GM19467 (cell line): ENCODE data around the gene ZNF423.

Experiments
- ATAC-seq: cut with Tn5 transposase; IDR thresholded peaks from one replicate; pipeline ENCODE4 v1.9.1; 2021; ENCODE audit warnings: mild to moderate bottlenecking, moderate library complexity; ENCODE audit not compliant: unreplicated experiment

Gene ZNF423

DNA sequence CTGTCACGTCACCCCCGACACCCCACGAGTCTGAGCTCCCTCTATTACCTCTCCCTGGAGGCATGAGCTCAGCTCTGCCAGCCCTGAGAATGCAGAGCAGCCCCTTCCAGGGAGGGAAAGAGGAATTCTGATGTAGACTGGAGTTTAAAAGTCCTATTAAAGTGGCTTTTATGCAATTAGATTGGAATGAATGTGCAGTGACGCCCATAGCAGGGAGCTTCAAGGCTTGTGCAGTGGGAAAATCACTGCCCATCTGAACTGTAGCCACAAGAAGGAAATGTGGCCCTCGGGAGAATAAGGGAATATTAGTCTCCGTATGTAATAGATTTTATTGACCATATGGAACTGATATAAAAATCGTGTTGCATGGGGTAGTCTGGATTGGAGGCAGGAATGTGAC lies 66.9 kb downstream of the ZNF423 start:
- no peak for ATAC-seq

DNA sequence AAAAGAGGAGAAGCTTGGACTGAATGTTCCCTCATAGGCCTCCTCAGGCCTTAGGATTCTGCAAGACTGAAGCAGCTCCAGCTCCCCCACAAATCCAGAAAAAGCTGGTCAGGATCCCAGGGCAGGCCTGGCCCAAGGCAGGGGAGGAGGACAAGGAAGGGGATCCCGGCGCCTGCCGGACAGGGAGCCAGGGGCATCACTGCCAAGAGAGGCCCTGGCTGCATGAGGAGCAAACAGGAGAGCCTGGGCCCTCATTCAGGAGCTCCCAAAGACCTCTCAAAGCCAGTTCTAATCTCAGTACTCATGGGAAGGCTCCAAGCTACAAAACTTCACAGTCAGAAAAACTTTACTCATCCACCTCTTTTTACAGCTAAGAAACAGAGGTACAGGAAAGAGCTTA lies 67.3 kb downstream of the ZNF423 start:
- no peak for ATAC-seq

GRCh38 chr16:49786926-49787557 lies 68.9 kb downstream of the ZNF423 start:
- ATAC-seq, result no peak

DNA sequence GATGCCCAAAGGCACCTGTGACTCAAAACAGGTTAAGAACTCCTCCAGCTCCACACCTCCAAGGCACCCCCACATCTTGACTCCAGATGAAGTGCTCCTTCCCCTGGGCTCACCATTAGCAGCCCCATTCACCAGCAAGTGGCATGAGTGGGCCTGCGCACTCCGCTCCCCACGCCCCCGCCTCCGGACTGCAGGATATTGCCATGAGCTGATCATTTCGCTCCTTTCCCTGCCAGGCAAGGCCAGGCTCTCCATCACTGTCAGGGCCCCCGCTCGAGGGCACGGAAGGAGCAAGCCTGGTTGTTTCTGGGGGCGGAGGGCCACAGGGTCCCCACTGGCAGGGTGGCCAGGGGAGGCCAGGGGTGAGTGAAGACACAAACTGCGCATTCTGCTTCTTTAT lies 69.9 kb downstream of the ZNF423 start:
- ATAC-seq, result no peak

DNA sequence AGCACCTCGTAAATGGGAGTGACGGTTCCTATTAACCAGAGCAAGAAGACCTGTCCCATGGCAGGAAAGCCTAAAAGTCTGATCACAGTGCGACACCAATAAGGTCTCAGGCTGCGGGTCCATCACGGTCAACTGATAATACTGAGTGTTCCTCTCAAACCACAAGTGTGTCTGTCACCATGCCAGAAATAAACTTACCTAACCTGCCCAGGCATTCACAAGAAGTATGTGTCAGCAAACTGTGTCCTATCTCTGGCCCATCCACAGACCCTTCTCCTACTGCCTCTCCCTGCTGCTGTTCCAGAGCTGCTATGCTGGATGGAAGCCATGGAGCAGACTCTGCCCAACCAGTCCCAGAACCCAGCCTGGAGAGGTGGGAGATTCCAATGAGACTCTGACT lies 73.5 kb downstream of the ZNF423 start:
- no peak for ATAC-seq

GRCh38 chr16:49781401-49781800 lies 74.5 kb downstream of the ZNF423 start:
- no peak for ATAC-seq

DNA sequence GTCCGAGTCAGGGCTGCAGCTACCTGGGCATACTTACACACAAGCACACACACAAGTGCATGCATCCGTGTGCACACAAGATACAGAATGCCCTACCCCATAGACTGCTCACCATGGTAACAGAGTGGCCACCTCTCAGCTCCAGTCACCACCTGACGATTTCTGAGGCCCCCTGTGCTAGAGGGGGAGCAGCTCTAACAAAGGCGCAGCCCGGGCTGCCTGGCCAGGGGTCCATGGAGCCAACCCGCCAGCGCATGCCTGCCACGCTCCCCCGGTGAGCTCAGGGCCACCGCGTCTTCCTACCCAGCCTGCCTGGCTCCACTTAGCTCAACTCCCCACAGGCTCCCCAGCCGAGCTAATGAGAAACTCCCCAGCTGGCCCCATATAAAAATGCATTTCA lies 75.5 kb downstream of the ZNF423 start:
- ATAC-seq, result no peak

DNA sequence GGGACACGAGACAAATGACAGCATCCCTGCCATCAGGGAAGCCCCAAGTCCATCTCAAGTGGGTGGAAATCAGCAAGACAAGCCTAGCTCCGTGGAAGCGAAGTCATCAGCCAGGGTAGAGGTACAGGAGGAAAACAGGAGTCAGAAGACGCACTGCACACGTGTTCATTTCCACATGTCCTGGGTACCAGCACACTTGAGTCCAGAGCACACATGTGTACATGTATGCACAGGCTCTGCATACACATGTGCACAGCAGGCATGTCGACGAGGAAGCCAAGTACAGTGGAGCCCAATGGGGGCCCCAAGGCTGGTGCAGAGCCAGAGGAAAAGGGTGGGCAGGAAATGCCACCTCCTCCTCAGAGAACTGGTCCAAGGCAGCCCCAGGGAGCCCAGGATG lies 75.9 kb downstream of the ZNF423 start:
- no peak for ATAC-seq

- no peak for ATAC-seq
These were observed 77.5 kb downstream of the ZNF423 start for GRCh38 chr16:49778202-49778930.

DNA sequence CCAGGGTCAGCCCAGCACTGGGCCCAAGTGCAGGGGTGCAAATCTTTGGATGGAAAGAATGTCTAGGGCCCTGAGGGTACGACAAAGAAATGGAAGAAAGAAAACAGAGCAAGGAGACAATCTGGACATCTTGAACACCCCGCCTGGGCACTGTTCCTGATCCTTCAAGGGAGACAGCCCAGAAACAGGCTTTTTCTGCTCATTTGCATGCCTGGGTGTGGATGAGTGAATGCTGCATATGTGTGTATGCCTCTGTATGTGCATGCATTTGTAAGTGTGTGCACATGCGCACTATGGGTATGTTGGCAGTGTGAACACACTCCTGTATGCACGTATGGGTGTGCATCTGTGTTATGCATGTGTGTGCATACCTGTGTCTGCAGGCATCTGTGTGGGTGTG lies 79.2 kb downstream of the ZNF423 start:
- no peak for ATAC-seq

GRCh38 chr16:49776085-49776595 lies 79.8 kb downstream of the ZNF423 start:
- ATAC-seq, result no peak

DNA sequence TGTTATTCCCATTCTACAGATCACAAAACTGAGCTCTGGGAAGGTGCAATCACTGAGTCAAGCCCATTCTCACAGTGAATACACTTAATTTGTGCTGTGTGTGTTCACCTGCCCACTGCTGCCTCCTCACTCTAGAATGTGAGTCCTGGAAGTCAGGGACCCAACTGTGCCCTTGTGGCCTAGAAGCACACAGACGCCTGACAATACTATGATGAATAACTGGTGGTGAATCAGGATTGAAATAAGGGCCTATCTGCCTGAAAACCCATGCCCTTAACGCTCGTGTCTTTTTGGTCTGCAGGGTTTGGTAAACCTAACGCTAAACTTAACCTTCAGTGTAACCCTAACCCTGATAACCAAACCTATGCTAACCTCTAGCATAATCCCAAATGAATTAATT lies 80.3 kb downstream of the ZNF423 start:
- ATAC-seq, result no peak

GRCh38 chr16:49775018-49775417 lies 80.9 kb downstream of the ZNF423 start:
- no peak for ATAC-seq

DNA sequence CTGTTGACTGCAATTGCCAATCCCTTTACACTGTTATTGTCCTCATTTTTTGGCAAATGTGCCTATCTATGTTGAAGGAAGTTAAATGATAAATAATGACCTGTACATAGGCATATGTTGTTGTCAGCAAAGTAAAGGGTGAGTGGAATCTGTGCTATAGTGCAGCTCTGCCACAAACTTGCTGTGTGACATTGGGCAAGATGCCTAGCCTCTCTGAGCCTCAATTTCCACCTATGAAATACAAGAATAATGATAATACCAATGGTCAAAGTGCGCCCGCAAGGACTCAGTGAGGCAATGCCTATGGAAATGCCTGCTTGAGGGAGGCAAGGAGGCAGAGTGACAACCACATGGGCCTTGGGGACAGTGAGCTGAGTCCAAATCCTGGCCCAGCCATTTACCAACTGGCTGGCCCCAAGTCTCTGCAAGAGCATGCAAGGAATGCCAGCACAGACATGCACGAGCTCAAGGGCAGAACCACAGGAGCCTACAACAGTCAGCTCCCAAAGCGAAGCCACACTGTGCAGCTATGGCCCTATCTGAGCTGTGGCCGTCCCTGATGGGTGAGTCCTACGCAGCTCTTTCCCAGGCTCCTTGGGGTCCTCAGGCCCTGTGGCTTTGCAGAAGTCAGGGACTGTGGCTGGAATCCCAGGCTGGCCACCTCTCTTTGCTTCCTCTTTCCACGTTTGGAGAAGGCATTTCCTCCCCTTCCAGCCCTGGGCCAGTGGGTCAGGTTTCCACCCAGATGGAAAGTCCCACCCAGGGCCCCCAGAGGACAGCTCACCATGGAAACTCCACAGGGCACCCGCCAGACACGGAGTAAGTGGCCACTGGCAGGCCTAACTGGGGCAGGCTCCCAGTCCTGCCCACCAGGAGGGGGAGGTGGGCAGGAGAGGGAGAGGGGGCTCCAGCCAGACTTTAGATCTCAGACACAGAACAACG lies 82.1 kb downstream of the ZNF423 start:
- ATAC-seq, result no peak

DNA sequence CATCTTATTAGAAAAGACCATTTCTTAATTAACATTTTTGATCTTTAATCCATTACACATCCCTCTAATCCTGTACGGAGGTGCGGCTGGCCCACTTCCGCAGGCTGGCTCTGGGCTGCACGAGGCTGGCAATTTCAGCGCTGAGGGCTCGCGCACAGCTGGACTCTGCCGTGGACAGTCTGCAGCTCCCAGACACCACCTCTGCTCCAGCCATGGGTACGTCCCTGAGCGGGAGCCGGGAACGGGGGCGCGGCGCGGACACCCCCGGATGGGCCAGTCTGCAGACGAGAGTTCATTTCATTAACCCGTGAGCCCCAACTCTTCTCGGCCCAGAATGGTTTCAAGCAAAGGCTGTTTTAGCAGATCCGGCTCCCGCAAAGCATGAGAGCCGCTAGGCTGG lies 87.9 kb downstream of the ZNF423 start:
- no peak for ATAC-seq

DNA sequence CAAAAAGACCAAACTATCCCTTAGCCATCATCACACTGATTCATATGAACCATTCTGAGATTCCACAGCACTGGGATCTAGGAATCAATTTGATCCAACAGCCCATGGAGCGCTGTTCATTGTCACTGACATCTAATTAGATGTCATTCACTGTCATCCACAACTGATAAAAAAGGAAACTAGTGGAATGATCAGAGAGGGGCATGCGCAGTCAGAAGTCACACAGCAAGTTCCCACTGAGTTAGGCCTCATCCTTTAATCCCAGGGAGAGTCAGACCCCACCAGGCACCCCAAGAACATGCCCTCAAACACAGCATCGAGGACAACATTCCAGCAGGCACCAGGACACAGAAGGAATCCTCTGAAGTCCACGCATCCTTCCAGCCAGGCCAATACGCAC lies 88.5 kb downstream of the ZNF423 start:
- ATAC-seq, result no peak

DNA sequence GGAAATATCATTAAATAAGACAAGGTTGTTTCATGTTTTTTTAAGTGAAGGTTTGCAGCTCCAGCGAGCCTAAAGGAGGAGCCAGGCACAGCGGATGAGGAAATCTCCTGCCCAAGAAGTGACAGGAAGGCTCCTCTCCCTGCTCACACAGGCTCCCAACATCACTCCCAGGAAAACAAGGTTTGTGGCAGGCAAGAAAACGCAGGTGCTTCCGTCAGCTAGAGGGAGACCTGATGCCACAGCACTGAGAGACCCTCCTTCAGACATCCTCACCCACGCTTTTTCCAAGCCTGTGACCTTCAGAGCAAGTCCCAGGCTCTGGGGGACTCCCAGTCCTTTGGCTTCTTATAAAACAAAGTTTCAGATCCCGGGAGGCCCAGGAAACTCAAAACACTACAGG lies 89.7 kb downstream of the ZNF423 start:
- ATAC-seq, result no peak

DNA sequence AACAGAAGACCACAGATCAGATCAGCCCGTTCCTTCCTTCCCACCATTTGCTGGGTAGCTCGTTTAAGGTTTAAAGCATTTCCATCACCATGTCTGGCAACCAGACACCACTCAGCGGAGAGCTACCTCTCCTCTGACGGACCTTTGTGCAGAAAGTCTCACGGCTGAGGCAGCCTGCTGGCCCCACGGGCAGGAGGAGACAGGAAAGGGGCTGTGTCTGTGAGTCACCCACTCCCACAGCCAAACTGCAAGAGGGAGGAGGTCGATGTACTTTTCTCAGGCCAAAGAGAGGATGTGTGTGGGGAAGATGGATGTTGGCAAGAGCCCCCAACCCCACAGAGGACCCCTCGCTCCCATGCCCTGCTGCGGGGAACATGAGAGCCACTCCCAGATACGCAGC lies 92.1 kb downstream of the ZNF423 start:
- ATAC-seq, result no peak

GRCh38 chr16:49760815-49761214 lies 95.1 kb downstream of the ZNF423 start:
- ATAC-seq, result no peak

- ATAC-seq, result no peak
These were observed 98.3 kb downstream of the ZNF423 start for GRCh38 chr16:49757559-49758069.
